ENCODE measurements around the gene EFCAB6. TPM values are rescaled to one million over a fixed set of nuclear protein-coding genes. Genes with fewer than 3 reads are reported as not detected.

The EFCAB6 gene
- total and polyA plus RNA-seq, 4 experiments from 2014 or later = 0.15 to 0.91 (median 0.84) TPM; not detected in 1

DNA sequence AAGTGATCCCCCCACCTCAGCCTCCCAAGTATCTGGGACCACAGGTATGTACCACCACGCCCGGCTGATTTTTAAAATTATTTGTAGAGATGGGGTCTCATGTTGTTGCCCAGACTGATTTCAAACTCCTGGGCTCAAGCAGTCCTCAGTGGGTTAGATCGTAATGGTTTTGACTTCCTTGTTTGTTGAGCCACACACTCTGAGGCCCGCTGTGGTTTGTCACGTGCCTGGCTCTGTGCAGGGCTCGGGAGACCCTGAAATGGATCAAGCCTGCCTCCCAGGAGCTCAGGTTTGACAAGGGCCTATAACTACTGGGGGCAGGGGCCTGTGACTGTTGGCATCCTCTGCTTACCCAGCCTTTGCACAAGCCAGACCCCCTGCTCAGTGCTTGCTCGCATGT, 332.1 kb downstream of the EFCAB6 start:
- intact Hi-C loops (cut with micrococcal nuclease) = no loop called here
- Histone ChIP-seq H3K27ac (ENCODE audit: low read depth, low read length) (no peak overlapping the region), H3K27me3 (ENCODE audit: insufficient read depth, low read length) (no peaks in the 10 kb centered on the region), H3K36me3 (ENCODE audit: insufficient read depth, low read length) (no peaks in the 10 kb centered on the region), H3K9me3 (ENCODE audit: control insufficient read depth in 1 of 2, low read length in 2 of 2) (no peaks in the 10 kb centered on the region), H3K4me1 (ENCODE audit: insufficient read depth, low read length) (no peaks in the 10 kb centered on the region), H3K4me3 (ENCODE audit: low read length in 2 of 2) (no peak overlapping the region)
- ChIA-PET CTCF (ENCODE audit: partially characterized antibody) (no interaction called here), POLR2A (ENCODE audit: partially characterized antibody) (no interaction called here)
- Mint-ChIP-seq H3K36me3 (no peaks in the 10 kb centered on the region), H3K27me3 (no peaks in the 10 kb centered on the region), H3K9me3 (no peaks in the 10 kb centered on the region), H3K4me3 (no peak overlapping the region), H3K4me1 (peaks cover 0 to 5% (median 2%) of the 10 kb centered on the region in 4 donors), H3K27ac (no peak overlapping the region)
- DNase-seq = no peak

DNA sequence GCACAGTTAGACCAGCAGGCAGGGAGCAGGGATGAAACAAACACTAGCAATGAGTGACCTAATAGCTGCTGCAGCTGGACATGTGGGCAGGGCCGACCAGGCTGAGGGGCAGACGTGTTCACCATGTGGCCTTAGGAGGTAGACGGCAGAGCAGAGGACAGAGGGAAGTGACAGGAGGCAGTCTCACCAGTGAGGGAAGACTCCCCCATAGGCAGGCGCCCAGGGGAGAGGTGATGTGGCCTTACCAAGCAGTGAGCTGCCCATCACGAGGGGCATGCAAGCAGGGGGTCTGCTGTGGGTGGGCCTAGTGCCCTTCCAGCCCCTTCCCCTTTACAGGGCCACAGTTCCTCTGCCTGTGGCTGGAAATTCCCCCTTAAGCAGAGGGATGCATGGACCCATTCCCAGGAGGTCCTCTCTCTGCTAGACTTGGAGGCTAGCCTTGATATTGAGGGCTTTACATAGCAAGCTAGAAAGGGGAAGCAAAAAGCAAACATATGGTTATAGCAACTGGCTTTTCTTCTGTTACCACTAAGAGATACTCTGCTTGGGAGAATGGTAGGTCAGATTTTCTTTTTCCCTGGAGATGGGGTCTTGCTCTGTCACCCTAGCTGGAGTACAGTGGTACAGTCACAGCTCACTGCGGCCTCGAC, 332.7 kb downstream of the EFCAB6 start:
- H3K27ac Mint-ChIP-seq = no peak overlapping the region

More for the DNA sequence above, 332.7 kb downstream of the EFCAB6 start:
- intact Hi-C loops (cut with micrococcal nuclease) = no loop called here
- ChIA-PET POLR2A (ENCODE audit: partially characterized antibody) (no interaction called here), CTCF (ENCODE audit: partially characterized antibody) (no interaction called here)
- H3K4me1 ChIP-seq (ENCODE audit: insufficient read depth, low read length) = no peaks in the 10 kb centered on the region
- H3K36me3 Mint-ChIP-seq = no peaks in the 10 kb centered on the region
- H3K9me3 Mint-ChIP-seq = no peaks in the 10 kb centered on the region
- no peaks in the 10 kb centered on the region for H3K9me3 ChIP-seq (ENCODE audit: control insufficient read depth in 1 of 2, low read length in 2 of 2)
- H3K4me3 Mint-ChIP-seq = no peak overlapping the region
- H3K36me3 ChIP-seq (ENCODE audit: insufficient read depth, low read length) = no peaks in the 10 kb centered on the region
- H3K4me3 ChIP-seq (ENCODE audit: low read length in 2 of 2) = no peak overlapping the region
- no peaks in the 10 kb centered on the region for H3K27me3 ChIP-seq (ENCODE audit: insufficient read depth, low read length)
- no peaks in the 10 kb centered on the region for H3K27me3 Mint-ChIP-seq
- no peak overlapping the region for H3K27ac ChIP-seq (ENCODE audit: low read depth, low read length)
- DNase-seq = no peak
- peaks cover 0 to 5% (median 2%) of the 10 kb centered on the region in 4 donors for H3K4me1 Mint-ChIP-seq

Other genes starting within 250 kb of the EFCAB6 start
- not detected for gene SULT4A1, start 50.2 kb upstream of the EFCAB6 start, total RNA-seq
- not detected for gene SULT4A1, start 50.2 kb upstream of the EFCAB6 start, polyA plus RNA-seq
- not detected for gene PNPLA5, start 79.7 kb upstream of the EFCAB6 start, total RNA-seq
- not detected for gene PNPLA5, start 79.7 kb upstream of the EFCAB6 start, polyA plus RNA-seq
- not detected for gene PNPLA3, start 111.5 kb upstream of the EFCAB6 start, total RNA-seq
- gene PNPLA3, start 111.5 kb upstream of the EFCAB6 start, polyA plus RNA-seq = not detected
- 10 to 100 TPM; 33.3 to 34.7 TPM for gene SAMM50, start 143.1 kb upstream of the EFCAB6 start, total RNA-seq
- 10 to 100 TPM; 70.6 to 72.1 TPM for gene SAMM50, start 143.1 kb upstream of the EFCAB6 start, polyA plus RNA-seq
- 10 to 100 TPM; 14.6 to 17.0 TPM for gene PARVB, start 212.0 kb upstream of the EFCAB6 start, total RNA-seq
- gene PARVB, start 212.0 kb upstream of the EFCAB6 start, polyA plus RNA-seq = 1 to 10 TPM; 3.4 to 5.0 TPM

Data from CD4-positive, alpha-beta memory T cell (primary cell).